Measurements from ENCODE around the gene CAVIN2.

The CAVIN2 gene

DNA sequence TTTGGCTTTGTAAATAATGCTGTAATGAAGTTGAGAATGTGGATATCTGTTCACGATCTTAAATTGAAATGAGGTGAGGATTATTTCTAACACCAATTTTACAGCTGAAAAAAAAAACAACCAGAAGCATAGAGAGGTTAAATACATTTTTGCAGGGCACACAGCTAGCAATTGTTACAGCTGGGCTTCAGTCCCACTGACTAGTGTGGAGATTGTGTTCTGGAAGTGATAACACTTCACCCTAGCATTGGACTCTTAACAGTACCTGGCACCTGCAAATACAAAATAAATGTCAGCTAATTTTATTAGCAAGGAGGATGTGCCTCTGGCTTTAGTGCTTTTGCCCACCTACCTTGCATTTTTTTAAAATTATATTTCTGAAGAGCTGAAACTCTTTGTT is 28.8 kb downstream of the CAVIN2 start:
- TF ChIP-seq, protein P1, sequence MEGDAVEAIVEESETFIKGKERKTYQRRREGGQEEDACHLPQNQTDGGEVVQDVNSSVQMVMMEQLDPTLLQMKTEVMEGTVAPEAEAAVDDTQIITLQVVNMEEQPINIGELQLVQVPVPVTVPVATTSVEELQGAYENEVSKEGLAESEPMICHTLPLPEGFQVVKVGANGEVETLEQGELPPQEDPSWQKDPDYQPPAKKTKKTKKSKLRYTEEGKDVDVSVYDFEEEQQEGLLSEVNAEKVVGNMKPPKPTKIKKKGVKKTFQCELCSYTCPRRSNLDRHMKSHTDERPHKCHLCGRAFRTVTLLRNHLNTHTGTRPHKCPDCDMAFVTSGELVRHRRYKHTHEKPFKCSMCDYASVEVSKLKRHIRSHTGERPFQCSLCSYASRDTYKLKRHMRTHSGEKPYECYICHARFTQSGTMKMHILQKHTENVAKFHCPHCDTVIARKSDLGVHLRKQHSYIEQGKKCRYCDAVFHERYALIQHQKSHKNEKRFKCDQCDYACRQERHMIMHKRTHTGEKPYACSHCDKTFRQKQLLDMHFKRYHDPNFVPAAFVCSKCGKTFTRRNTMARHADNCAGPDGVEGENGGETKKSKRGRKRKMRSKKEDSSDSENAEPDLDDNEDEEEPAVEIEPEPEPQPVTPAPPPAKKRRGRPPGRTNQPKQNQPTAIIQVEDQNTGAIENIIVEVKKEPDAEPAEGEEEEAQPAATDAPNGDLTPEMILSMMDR (IDR thresholded peaks at IDR 0.05; ENCODE audit: insufficient read depth, low read length, poor library complexity, severe bottlenecking) = no peak
- DNase-seq (ENCODE audit: extremely low read depth, insufficient read length) = no peak
- Histone ChIP-seq H3K36me3 (ENCODE audit: control insufficient read depth, insufficient read depth, low read length) (no peaks in the 10 kb centered on the region), H3K4me3 (replicated peaks; ENCODE audit: low read depth, low read length) (no peak overlapping the region), H3K27me3 (replicated peaks; ENCODE audit: control insufficient read depth, insufficient read depth, low read length) (no peaks in the 10 kb centered on the region)

DNA sequence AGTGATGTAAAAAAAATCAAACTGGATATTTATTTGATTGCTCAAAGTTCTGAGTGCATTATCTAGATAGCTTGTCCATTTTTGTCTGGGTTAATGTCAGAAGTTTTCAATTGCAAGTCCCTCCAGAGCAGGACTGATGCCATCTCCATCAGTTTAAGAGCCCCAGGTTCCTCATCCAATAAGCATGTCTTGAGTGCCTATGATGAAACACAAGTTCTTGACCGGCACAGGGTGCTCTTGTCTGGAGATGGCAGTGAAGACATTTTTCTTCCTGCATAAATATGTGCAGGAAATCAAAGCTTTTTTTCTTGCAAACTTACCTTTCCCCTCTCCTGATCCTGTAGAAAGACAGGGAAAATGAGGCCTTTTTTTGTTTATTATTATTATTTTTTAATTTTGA is 31.9 kb downstream of the CAVIN2 start:
- no peak overlapping the region for H3K4me3 ChIP-seq (replicated peaks; ENCODE audit: low read depth, low read length)
- H3K36me3 ChIP-seq (ENCODE audit: control insufficient read depth, insufficient read depth, low read length) = no peaks in the 10 kb centered on the region
- no peaks in the 10 kb centered on the region for H3K27me3 ChIP-seq (replicated peaks; ENCODE audit: control insufficient read depth, insufficient read depth, low read length)
- DNase-seq (ENCODE audit: extremely low read depth, insufficient read length) = no peak
- TF ChIP-seq, protein P1 (IDR thresholded peaks at IDR 0.05; ENCODE audit: insufficient read depth, low read length, poor library complexity, severe bottlenecking) = no peak

DNA sequence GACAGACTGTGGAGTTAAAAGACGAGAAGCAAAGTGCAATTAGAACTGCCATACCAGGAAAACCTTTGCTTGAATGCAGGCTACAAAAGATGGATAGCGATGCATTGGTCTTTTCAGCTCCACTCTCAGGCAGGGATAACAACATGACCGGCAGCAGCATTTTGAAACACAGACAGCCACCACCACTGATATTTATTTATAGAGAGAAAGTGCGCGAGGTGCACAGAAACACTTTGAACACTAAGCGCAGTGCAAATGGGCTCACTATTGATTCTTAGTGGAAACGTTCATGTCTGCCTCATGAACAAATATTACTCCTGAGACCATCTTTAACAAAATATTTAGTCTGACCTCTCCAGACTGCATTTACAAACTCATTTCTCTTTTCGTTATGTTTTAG is 32.9 kb downstream of the CAVIN2 start:
- H3K36me3 ChIP-seq (ENCODE audit: control insufficient read depth, insufficient read depth, low read length) = no peaks in the 10 kb centered on the region
- TF ChIP-seq, protein P1 (IDR thresholded peaks at IDR 0.05; ENCODE audit: insufficient read depth, low read length, poor library complexity, severe bottlenecking) = no peak
- H3K27me3 ChIP-seq (replicated peaks; ENCODE audit: control insufficient read depth, insufficient read depth, low read length) = no peaks in the 10 kb centered on the region
- no peak for DNase-seq (ENCODE audit: extremely low read depth, insufficient read length)
- H3K4me3 ChIP-seq (replicated peaks; ENCODE audit: low read depth, low read length) = no peak overlapping the region

DNA sequence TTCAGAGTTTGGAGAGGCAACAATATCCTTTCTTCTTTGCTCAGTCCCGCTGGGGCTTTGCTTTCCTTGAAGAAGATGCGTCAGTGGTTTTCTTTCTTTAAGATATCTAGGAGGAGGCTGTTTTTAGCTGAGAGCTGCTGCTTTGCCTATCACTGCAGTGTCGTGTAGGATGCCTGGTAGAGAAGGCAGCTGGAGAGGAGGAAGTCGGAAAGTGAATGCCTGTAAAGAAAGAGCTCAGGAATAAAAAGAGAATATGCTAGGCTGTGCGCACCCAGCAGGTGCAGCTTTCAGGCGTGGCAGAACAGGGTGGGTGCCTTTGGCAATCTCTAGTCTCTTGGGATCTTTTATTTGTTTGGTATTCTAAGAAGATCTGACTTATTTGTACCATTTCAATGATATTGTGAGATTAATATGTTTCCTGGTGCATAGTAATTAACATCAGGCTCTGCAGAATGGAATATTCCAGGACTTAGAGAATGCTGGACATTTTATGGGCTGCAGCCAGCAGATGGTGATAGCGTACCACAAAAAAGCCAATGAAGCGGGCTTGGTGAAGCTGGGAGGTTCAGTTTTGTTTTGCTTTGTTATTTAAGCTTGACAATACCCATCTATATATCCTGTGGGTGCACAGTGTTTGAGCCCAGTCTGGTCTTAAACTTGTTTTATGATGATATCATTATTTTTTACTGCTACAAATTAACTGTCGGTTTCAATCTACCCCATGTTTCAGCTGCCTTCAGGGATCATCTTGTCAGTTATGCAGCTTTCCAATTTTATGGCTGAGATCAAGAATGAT is 34.9 kb downstream of the CAVIN2 start:
- Histone ChIP-seq H3K36me3 (ENCODE audit: control insufficient read depth, insufficient read depth, low read length) (no peaks in the 10 kb centered on the region), H3K4me3 (replicated peaks; ENCODE audit: low read depth, low read length) (no peak overlapping the region)

DNA sequence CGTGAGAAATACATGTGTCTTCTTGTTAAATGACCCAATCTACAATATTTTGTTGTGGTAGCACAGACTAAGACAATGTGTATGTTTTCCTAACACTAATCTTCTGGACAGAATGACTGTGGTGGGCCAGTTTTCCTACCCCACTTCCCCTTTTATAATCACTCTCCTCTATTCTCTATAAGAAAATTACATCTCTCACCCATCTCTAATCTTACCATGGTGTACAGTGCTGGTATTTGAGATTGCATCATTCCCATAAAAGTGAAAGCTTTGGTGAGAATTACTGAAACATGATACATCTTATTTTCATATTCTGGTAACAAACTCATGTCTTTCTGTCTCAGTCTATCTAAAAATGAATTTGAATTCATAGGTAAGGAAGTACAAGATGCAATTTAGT is 40.5 kb downstream of the CAVIN2 start:
- DNase-seq (ENCODE audit: extremely low read depth, insufficient read length) = no peak
- Histone ChIP-seq H3K27me3 (replicated peaks; ENCODE audit: control insufficient read depth, insufficient read depth, low read length) (no peaks in the 10 kb centered on the region), H3K4me3 (replicated peaks; ENCODE audit: low read depth, low read length) (no peak overlapping the region), H3K36me3 (ENCODE audit: control insufficient read depth, insufficient read depth, low read length) (no peaks in the 10 kb centered on the region)
- TF ChIP-seq, protein P1 (IDR thresholded peaks at IDR 0.05; ENCODE audit: insufficient read depth, low read length, poor library complexity, severe bottlenecking) = no peak

More for the DNA sequence above, 34.9 kb downstream of the CAVIN2 start:
- no peak for DNase-seq (ENCODE audit: extremely low read depth, insufficient read length)
- TF ChIP-seq, protein P1 (IDR thresholded peaks at IDR 0.05; ENCODE audit: insufficient read depth, low read length, poor library complexity, severe bottlenecking) = peak; percentile 67
- H3K27me3 ChIP-seq (replicated peaks; ENCODE audit: control insufficient read depth, insufficient read depth, low read length) = no peaks in the 10 kb centered on the region
